ENCODE measurements around the gene HMGCS1. TPM values are rescaled to one million over a fixed set of nuclear protein-coding genes. Genes with fewer than 3 reads are reported as not detected.

Gene HMGCS1
- total RNA-seq, 2 donors from 2014 or later: 80.0 to 116 TPM

GRCh38 chr5:43258116-43258515 is 55.1 kb downstream of the HMGCS1 start:
- ATAC-seq (peak in 1 of 2 donors; percentile 50), DNase-seq (ENCODE audit: low spot score in 2 of 2) (no peak)
- H3K27ac Mint-ChIP-seq: no peak overlapping the region
- no peaks in the 10 kb centered on the region for H3K36me3 Mint-ChIP-seq
- H3K9me3 Mint-ChIP-seq: peaks cover 0 to 5% of the 10 kb centered on the region in 2 donors

GRCh38 chr5:43256261-43256966 is 56.8 kb downstream of the HMGCS1 start:
- H3K9me3 Mint-ChIP-seq: no peaks in the 10 kb centered on the region

GRCh38 chr5:43255704-43256103 is 57.5 kb downstream of the HMGCS1 start:
- H3K27ac Mint-ChIP-seq: no peak overlapping the region
- H3K36me3 Mint-ChIP-seq: no peaks in the 10 kb centered on the region
- no peaks in the 10 kb centered on the region for H3K9me3 Mint-ChIP-seq
- ATAC-seq (no peak), DNase-seq (ENCODE audit: low spot score in 2 of 2) (no peak)

More at GRCh38 chr5:43256261-43256966, 56.8 kb downstream of the HMGCS1 start:
- no peaks in the 10 kb centered on the region for H3K36me3 Mint-ChIP-seq
- no peak overlapping the region for H3K27ac Mint-ChIP-seq
- no peak for DNase-seq (ENCODE audit: low spot score in 2 of 2)
- ATAC-seq: no peak

- H3K27ac Mint-ChIP-seq: no peak overlapping the region
- ATAC-seq (no peak), DNase-seq (ENCODE audit: low spot score in 2 of 2) (no peak)
- H3K36me3 Mint-ChIP-seq: no peaks in the 10 kb centered on the region
- H3K9me3 Mint-ChIP-seq: no peaks in the 10 kb centered on the region
Observed at GRCh38 chr5:43251754-43252153, 61.5 kb downstream of the HMGCS1 start.

- H3K27ac Mint-ChIP-seq: no peak overlapping the region
- no peaks in the 10 kb centered on the region for H3K9me3 Mint-ChIP-seq
- ATAC-seq (peak in 1 of 2 donors; percentile 22), DNase-seq (ENCODE audit: low spot score in 2 of 2) (no peak)
- no peaks in the 10 kb centered on the region for H3K36me3 Mint-ChIP-seq
Observed at GRCh38 chr5:43245724-43246385, 67.4 kb downstream of the HMGCS1 start.

GRCh38 chr5:43244823-43245565 is 68.2 kb downstream of the HMGCS1 start:
- DNase-seq (ENCODE audit: low spot score in 2 of 2) (no peak), ATAC-seq (peak in 1 of 2 donors; percentile 38)
- no peaks in the 10 kb centered on the region for H3K9me3 Mint-ChIP-seq
- no peak overlapping the region for H3K27ac Mint-ChIP-seq
- H3K36me3 Mint-ChIP-seq: no peaks in the 10 kb centered on the region

- ATAC-seq (no peak), DNase-seq (ENCODE audit: low spot score in 2 of 2) (no peak)
- Mint-ChIP-seq H3K9me3 (no peaks in the 10 kb centered on the region), H3K36me3 (no peaks in the 10 kb centered on the region), H3K27ac (no peak overlapping the region)
Observed at GRCh38 chr5:43243270-43243669, 69.9 kb downstream of the HMGCS1 start.

GRCh38 chr5:43242196-43242595 is 71.0 kb downstream of the HMGCS1 start:
- no peak for DNase-seq (ENCODE audit: low spot score in 2 of 2)
- Mint-ChIP-seq H3K27ac (no peak overlapping the region), H3K36me3 (no peaks in the 10 kb centered on the region), H3K9me3 (no peaks in the 10 kb centered on the region)
- ATAC-seq: no peak

Other genes with a start within 250 kb of the HMGCS1 start
- gene ZNF131, start 192.5 kb downstream of the HMGCS1 start, total RNA-seq: 10 to 100 TPM; 23.8 to 42.9 TPM
- gene NIM1K, start 121.2 kb downstream of the HMGCS1 start, total RNA-seq: 1 to 10 TPM in 1 of 2 donors, under 1 TPM in 1; 0.14 to 2.3 TPM
- gene CCL28, start 99.0 kb upstream of the HMGCS1 start, total RNA-seq: 10 to 100 TPM in 1 of 2 donors, 1 to 10 TPM in 1; 4.5 to 18.9 TPM
- gene TMEM267, start 170.5 kb upstream of the HMGCS1 start, total RNA-seq: 10 to 100 TPM; 14.2 to 16.0 TPM
- gene C5orf34, start 201.7 kb upstream of the HMGCS1 start, total RNA-seq: 10 to 100 TPM; 12.4 to 24.2 TPM
- 10 to 100 TPM; 19.1 to 44.6 TPM for gene PAIP1, start 243.7 kb upstream of the HMGCS1 start, total RNA-seq